GM19240 (cell line): ENCODE data around the gene CEP250.
"Not testable (repeated sequence)": the region's sequence is repeated elsewhere in the genome, so short reads cannot be mapped to it uniquely, and the experiment has no call there.

Experiments used
- DNase-seq: peaks from one replicate; pipeline ENCODE4 v3.0.0; 2011; ENCODE audit warnings: low spot score; ENCODE audit not compliant: insufficient read length

Gene CEP250

GRCh38 chr20:35451295-35451694 is 4.1 kb upstream of the CEP250 start:
- DNase-seq: no peak

DNA sequence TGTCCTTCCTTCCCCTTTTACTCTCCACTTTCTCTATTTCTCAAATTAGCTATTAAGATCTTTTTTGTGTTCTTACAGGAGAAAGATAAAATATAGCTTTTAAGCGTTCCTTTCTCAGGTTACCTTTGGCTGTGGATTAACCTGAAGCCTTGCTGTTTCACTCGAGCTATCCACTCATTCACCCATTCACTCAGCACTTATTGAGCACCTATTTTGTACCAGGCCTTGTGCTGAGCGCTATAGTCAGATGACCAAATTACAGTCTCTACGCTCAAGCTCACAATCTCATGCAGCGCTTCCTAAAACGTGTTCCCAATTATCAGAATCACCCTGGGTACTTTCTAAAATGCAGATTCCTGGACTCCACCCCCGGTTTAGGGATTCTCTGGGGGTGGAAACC is 1.8 kb upstream of the CEP250 start:
- no peak for DNase-seq

DNA sequence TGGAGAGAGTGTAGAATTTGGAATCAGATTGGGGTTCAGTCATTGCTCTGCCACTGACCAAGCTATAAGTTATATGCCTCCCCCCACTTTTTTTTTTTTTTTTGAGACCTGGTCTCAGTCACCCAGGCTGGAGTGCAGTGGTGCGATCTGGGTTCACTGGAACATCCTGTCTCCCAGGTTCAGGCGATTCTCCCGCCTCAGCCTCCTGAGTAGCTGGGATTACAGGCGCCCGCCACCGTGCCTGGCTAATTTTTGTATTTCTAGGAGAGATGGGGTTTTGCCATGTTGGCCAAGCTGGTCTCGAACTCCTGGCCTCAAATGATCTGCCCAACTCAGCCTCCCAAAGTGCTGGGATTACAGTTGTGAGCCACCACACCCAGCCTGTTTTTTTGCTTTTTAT is 1.3 kb downstream of the CEP250 start:
- not testable (repeated sequence) for DNase-seq

DNA sequence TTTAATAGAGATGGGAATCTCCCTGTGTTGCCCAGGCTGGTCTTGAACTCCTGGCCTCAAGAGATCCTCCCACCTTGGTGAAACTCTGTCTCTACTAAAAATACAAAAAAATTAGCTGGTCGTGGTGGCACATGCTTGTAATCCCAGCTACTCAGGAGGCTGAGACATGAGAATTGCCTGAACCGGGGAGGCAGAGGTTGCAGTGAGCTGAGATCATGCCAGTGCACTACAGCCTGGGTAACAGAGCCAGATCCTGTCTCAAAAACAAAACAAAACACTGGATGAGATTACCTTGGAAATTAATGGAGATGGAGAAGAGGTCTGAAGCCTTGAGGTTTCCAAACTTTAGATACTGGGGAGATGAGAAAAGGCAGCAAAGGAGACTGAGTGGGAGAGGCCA is 2.1 kb downstream of the CEP250 start:
- DNase-seq: not testable (repeated sequence)

DNA sequence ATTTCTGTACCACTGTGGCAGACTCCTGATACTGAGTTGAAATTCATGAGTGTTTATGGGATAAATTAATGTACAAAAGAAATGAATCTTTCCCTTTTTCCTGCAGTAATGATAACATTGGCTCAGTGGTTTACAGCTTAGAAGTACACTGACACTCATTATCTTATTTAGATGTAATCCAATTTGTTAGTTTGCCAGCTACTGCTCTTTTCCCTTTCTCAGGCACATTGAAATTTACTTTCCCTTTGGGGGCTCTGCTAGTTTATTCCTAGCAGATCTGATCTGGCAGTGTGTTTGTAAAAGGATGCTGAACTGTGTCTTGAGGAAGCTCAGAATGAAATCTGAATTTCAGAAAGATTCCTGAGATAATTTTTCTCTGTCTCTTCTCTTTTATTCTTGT is 3.0 kb downstream of the CEP250 start:
- no peak for DNase-seq

DNA sequence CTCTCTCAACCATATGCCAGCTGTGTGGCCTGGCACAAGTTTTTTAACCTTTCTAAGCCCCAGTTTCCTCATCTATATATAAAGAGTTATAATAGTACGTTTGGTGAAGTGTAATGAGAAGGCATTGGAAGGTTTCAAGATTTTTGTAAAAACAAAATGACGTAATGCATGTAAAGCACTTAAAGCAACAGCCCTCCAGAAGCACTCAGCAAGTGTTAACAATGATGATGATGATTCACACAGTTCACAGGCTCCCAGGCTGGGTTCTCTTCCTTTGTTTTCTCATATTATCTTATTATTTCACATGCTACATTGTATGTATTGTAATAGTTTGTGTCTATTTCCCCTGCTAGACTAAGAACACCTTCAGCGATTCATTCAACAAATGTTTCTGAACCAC is 6.2 kb downstream of the CEP250 start:
- no peak for DNase-seq

DNA sequence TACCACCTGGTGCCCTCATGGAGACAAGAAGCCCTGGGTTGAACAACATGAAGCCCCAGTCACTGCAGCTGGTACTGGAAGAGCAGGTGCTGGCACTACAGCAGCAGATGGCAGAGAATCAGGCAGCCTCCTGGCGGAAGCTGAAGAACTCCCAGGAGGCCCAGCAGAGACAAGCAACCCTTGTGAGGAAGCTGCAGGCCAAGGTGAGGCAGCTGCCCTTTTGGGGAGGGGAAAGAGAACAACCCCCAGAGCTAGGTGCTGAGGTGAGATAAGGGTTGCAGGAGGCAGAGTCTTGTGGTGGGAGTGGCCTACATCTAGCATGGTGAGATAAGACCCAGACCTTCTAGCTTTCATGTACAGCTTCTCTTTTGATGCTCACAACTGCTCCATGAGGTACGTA is 7.0 kb downstream of the CEP250 start:
- no peak for DNase-seq

GRCh38 chr20:35463455-35464300 is 8.3 kb downstream of the CEP250 start:
- peak; percentile 31 for DNase-seq

- DNase-seq: no peak
These were observed 10.6 kb downstream of the CEP250 start for GRCh38 chr20:35465976-35466375.

DNA sequence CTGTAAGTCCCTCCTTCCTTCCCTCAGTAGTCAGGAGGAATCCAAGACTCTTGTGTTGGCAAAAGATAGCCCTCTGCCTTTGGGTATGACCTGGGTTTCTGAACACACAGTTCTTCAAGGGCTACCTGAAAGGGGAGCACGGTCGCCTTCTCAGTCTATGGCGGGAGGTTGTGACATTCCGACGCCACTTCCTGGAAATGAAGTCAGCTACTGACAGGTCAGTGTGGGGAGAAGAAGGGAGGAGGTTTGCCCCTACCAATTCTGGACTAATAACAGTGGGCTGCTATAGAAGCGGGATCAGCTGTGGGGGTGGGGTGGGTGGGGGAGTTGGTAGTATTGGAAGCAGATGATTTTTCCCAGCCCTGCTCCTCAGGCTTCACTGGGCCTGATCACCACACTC is 11.5 kb downstream of the CEP250 start:
- DNase-seq: no peak

- DNase-seq: no peak
These were observed 12.2 kb downstream of the CEP250 start for GRCh38 chr20:35467339-35468224.

GRCh38 chr20:35468671-35469334 is 13.4 kb downstream of the CEP250 start:
- DNase-seq: no peak

DNA sequence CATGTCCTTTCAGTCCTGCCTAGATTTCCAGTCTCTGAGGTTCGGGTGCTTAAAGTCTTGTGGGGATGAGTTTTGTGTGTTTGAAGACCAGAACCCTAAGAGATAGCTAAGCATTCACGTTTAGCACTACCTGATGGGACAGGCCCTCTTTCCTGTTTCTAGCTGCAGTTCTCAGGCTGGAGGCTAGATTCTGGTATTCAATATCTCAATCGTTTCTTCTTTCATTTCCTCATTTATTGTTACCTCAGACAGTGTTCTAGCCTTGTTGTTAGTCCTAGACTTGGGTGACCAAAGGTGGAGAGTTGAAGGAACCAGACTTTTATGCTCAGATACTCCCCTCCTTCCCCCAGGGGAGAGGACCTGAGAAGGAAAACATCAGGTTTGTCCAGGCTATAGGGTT is 16.8 kb downstream of the CEP250 start:
- DNase-seq: no peak

- DNase-seq: no peak
These were observed 18.3 kb downstream of the CEP250 start for GRCh38 chr20:35473684-35474083.

DNA sequence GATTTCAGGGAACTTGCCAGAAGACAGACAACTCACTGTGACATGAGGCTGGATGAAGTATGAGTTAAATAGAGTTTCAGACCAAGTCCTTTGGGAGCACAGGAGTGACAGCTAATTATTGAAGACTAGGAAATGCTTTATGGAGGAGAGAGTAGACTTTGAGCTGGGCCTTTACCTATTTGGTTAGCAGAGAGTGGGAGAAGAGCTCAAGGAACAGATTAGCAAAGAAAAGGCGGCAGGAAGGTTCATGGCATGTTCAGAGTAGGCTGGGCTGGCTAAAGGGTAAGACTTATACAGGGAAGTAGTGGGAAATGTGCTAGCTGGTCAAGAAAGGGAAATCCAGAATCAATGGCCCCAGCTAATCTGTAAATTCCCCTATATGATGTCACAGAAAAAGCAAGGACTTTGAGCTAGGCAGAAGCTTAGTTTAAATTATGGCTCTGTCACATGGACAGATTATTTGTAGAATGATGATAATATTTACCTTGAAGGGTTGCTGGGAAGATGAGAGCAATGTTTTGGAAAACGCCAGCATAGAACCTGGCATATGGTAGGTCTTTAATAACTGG is 19.0 kb downstream of the CEP250 start:
- no peak for DNase-seq

- no peak for DNase-seq
These were observed 20.9 kb downstream of the CEP250 start for GRCh38 chr20:35476288-35476687.

DNA sequence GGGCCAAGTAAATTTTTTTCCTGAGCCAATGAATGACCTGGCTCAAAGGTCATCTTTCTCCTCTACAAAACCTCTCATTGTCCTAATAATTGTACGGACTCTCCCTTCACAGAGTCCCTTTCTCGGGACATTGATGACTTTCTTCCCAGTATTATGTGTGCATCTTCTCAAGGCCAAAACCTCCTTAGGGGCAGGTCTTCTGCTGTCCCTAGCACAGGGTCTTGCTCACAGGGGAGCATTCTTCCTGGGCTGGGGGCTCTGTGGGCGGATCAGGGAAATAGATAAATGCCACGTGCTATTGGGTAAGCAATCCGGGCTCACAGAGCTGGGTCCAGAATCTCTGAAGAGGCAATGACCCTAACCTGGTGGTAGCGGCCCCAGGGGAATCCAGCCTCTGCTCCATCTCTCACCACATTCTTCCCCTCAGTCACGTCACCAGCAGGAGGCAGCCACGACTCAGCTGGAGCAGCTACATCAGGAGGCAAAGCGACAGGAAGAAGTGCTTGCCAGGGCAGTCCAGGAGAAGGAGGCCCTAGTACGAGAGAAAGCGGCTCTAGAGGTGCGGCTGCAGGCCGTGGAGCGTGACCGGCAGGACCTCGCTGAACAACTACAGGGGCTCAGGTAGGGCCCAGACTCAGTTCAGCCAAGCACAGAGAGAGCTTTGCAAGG is 23.5 kb downstream of the CEP250 start:
- no peak for DNase-seq

DNA sequence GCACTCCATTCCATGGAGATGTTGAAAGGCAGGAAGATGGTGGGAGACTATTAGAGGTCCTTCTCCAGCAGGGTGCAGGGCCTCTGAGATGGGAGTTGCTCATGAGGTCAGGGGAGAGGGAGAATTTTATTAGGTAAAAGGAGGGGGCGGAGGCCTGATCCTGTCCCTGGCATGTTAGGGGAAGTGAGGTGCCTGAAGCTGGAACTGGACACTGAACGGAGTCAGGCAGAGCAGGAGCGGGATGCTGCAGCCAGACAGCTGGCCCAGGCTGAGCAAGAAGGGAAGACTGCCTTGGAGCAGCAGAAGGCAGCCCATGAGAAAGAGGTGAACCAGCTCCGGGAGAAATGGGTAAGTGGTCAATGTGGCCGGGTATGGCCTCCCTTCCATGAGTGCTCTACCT is 24.4 kb downstream of the CEP250 start:
- DNase-seq: no peak

DNA sequence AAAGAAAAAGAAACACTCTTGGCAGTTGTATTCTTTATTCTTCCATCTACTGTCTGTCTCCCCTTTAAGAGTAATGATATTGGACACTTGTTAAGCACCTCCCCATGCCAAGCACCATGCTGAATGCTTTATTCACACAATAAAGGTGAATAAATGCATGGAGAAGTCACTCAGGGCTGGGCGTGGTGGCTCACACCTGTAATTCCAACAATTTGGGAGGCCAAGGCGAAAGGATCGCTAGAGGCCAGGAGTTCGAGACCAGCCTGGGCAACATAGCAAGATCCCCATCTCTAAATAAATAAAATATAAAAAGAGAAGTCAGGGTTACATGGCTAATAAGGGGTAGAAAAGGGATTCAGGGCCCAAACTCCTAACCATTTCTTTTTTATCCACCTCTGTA is 32.1 kb downstream of the CEP250 start:
- DNase-seq: no peak

DNA sequence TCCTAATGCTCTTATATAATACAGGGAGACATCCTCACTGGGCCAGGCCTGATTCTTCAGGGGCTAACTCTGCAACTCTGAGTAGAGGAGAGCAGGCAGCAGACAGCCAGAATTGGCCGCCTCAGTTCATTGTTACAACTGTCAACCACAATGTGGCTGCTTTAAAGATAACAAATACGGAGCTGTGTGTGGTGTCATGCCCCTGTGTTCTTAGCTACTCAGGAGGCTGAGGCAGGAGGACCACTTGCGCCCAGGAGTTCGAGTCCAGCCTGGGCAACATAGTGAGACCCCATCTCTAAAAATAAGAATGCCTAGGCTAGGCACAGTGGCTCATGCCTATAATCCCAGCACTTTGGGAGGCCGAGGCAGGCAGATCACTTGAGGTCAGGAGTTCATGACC is 34.3 kb downstream of the CEP250 start:
- DNase-seq: no peak

- peak; percentile 84 for DNase-seq
These were observed 35.4 kb downstream of the CEP250 start for GRCh38 chr20:35490736-35491181.
